Kidney tubule cell (primary cell): ENCODE data around the gene ZSCAN4.

Experiments used
- DNase-seq: peaks from one replicate; pipeline ENCODE4 v3.0.0-alpha.2; 2018; ENCODE audit warnings: low spot score

Gene ZSCAN4, protein sequence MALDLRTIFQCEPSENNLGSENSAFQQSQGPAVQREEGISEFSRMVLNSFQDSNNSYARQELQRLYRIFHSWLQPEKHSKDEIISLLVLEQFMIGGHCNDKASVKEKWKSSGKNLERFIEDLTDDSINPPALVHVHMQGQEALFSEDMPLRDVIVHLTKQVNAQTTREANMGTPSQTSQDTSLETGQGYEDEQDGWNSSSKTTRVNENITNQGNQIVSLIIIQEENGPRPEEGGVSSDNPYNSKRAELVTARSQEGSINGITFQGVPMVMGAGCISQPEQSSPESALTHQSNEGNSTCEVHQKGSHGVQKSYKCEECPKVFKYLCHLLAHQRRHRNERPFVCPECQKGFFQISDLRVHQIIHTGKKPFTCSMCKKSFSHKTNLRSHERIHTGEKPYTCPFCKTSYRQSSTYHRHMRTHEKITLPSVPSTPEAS

DNA sequence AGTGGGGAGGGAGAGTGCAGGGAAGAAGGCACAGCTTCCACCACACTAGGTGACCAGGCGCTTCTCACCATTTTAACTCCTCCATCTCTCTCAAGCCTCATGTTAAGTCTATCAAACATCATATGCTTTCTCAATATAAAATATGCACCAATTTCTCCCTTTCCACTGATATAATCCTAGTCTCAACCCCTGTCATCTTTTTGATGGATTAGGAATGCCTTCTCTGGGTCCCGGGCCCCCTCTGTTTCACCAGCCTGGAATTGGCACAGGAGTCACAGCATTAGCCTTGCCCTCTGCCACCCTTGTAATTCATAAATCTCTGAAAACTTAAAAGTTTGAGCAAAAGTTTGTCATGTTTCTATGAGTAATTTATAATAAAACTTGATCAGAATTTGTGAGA is at the start of gene ZSCAN4:
TSS of gene ZSCAN4 (plus strand) at position 301 of the 400 bp plus-strand sequence. CDS start 7,211 bp downstream, outside the sequence.
- DNase-seq: no peak

DNA sequence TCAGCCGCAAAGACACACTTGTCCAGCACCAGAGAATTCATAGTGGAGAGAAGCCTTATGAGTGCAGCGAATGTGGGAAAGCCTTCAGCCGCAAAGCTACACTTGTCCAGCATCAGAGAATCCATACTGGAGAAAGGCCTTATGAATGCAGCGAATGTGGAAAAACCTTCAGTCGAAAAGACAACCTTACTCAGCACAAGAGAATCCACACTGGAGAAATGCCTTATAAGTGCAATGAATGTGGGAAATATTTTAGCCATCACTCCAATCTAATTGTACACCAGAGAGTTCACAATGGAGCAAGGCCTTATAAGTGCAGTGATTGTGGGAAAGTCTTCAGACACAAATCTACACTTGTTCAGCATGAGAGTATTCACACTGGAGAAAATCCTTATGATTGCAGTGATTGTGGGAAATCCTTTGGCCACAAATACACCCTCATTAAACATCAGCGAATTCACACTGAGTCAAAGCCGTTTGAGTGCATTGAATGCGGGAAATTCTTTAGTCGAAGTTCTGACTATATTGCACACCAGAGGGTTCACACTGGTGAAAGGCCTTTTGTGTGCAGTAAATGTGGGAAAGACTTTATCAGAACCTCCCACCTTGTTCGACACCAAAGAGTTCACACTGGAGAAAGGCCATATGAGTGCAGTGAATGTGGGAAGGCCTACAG is 47.9 kb upstream of the ZSCAN4 start:
- no peak for DNase-seq

DNA sequence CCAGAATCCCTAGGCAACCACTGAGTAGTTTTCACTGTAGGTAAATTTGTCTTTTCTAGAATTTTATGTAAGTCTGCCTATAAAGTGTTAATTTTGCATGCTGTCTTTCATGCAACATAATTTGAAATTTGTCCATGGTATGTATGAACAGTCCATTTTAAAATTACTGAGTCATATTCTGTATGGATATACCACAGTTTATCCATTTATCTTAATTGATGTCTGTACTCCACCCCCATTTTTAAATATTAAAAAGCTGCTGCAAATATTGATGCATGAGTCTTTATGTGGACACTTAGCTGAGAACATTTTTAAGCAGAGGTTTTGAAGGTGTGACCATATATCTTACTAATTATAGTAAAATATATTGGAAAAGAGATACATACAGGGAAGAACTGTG is 45.6 kb upstream of the ZSCAN4 start:
- no peak for DNase-seq

DNA sequence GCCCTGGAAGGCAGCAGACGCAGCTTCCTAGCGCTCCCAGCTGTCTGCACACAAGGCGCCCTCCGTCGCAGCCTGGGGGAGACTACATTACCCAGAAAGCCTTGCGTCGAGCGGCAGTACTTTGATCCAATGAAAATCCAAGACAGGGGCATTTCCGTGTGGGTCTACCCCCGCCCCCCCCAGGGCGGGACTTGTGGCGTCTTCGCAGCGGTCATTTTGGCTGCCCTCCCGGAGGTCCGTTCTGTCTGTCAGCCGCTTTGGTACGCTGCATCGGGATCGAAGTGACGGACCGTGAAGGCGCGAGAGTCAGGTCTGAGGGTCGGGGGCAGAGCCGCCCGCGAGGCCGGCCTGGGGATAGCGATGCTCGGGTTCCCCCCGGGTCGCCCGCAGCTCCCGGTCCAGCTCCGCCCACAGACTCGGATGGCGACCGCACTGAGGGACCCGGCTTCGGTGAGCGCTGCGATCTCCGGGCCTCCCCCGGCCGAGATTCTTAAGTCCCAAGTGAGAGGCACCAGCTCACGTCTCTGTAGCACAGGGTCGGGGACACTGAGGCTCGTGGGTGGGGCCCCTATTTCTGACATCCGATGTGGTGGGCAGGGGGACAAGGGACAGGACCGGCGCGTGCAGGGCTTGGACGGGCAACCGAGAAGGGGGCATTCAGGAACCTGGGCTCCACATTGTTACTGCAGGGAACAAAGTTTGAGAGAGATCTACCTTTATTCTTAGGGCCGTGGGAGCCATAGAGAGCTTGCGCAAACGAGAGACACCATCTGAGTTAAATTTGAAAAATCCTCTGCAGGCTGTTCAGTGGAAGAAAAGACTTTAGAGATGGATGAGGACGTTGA is 35.5 kb upstream of the ZSCAN4 start, which contains the start of gene ZNF211:
TSS of gene ZNF211 (plus strand) at position 182 of the 845 bp plus-strand sequence. CDS start at position 361, 179 bp downstream.
- DNase-seq: peak; percentile 91

DNA sequence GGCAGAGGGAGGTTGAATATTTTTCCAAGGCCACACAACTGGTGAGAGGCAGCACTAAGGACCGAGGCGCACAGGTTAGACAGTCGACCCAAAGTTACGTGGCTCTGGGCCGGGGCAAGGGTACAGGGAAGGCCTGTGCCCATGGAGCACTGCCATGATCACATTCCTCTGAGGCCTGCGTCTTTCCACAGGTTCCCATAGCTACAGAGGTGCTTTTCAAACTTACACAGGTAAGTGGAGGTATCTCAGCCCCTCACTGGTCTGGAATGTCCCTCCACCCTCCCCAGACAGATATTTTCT is 35.0 kb upstream of the ZSCAN4 start:
- peak; percentile 57 for DNase-seq

DNA sequence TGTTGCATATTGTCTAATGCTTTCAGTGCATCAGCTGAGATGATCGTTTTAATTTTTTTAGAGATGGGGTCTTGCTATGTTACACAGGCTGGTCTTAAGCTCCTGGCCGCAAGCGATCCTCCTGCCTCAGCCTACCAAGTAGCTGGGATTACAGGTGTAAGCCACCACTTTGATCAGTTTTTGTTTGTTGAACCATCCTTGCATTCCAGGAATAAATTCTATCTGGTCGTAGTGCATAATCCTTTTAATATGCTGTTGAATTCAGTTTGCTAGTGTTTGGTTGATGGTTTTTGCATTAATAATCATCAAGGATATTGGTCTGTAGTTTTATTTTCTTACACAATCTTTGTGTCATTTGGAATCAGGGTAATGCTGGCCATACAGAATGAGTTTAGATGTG is 31.4 kb upstream of the ZSCAN4 start:
- DNase-seq: no peak

DNA sequence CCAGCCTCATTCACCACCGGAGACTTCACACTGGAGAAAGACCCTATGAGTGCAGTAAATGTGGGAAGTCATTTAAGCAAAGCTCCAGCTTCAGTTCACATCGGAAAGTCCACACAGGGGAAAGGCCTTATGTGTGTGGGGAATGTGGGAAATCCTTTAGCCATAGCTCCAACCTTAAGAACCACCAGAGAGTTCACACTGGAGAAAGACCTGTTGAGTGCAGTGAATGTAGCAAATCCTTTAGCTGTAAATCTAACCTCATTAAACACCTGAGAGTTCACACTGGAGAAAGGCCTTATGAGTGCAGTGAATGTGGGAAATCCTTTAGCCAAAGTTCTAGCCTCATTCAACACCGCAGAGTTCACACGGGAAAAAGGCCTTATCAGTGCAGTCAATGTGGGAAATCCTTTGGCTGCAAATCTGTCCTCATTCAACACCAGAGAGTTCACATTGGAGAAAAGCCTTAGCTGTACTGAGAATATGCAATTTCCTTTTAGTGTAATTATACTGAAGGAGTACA is 27.0 kb upstream of the ZSCAN4 start:
- no peak for DNase-seq

DNA sequence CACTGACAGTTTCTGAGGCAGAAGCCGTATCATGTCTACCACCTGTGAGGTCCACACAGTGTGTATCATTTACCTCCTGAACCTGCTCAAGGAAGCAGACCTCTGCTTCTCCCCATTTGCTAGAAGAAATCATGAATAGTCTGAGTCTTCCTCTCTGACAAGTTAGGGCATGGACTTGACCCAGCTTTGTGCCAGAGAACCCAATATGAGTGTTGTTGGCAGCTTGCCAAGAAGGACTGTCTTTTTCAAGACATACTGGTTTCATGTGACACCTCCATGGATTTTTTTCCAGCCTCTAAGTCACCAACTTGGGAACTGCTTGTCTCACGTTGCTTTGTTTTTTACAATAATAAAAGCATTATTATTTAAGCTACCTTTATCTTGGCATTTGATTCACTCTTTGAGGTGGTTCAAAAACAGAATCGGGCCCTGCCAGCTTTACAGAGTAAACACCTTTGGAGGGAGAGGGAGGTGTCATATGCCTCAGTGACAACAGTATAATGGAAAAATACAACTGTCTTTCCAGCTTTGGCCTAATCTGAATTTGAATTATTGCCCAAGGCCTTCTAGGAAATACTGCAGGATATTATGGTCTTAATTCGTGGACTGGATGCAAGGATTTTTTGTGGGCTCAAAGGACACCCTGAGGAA is 26.2 kb upstream of the ZSCAN4 start:
- DNase-seq: no peak

DNA sequence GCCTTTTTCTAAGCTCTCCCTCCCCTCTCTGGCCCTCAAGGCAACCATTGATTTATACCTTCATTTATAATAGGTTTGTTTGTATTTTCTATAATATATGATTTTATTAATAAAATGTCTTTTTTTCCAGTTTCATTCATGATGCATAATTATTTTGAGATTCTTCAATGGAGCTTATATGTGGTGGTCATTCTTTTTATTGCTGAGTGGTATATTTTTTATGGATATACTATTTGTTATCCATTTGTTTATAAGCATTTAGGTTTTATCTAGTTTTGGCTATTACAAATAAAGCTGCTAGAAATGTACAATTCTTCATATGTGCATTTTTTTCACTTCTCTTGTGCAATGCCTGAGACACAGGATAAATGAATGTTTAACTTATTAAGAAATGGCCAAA is 25.0 kb upstream of the ZSCAN4 start:
- no peak for DNase-seq

DNA sequence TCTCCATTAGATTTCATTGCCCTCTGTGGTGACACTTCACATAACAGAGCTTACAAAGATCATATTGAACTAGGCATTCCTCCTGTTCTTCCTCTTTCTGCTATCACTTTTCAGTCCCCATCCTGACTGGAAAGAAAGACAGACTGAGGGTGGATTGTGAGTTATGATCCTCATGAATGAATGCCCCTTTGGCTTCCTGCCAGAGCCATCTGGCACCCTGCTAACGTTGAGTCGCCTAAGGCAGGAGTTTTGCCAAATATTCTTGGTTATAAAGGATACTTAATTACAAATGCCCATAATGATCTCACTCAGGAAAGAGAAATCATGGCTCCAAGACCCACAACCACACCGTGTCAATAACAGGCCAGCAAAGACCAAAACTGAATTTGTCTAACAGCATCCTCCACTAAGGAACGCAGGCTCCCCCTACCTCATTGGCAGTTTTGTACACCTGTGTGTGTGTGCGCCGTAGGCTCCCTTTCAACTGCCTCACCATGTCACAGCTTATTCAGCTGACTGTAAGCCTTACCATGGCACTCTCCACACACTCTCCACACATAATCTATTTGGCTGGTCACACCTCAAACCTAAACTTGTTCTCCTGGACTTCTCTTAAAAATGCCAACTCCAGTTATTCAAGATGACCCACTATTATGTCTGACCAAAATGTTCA is 20.3 kb upstream of the ZSCAN4 start:
- no peak for DNase-seq

DNA sequence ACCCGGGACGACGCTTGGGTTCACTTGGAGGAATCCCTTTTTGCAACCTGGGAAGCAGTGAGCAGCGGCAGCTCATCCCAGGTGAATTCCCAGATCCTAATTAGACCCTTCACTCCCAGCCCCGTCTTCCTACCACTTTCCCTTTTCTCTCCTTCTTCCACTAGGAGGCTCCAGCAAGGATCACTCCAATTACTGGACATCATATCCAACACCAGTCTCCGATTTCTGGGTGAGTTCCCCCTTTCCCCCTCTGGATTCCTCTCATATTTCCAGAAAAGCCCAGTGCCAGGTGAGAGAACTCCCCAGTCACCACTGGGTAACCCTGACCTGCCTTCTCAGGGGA is 17.1 kb upstream of the ZSCAN4 start:
- DNase-seq: no peak

DNA sequence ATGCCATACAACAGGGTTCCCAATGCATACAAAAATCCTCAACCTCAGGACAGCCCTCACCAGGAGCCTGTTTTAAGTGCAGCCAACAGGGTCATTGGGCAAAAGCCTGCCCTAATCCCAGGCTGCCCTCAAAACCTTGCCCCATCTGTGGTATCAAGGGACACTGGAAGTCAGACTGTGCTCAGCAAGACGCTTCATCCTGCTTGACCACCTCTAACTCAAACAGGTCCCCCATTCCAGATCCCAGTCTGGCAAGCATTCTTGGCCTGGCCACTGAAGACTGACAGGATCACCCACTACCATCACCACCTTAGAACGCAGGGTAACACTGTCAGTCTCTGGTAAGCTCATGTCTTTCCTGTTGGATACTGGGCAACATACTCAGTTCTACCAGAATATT is 15.0 kb upstream of the ZSCAN4 start:
- DNase-seq: no peak

DNA sequence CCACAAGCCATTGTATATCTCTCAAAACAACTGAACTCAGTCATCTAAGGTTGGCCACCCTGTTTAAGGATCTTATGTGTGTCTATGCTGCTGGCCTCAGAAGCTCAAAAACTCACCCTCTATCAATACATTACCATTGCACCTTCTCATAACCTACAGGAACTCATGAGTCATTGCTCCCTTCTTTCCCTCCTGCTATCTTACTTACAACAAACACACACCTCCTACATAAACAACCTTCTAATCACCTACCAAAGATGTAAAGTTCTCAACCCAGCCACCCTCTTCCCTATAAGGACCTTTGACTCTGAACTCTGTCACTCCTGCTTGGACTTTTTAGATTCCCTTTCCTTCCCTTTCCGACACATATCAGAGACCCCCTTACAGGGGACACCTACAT is 13.3 kb upstream of the ZSCAN4 start:
- no peak for DNase-seq

DNA sequence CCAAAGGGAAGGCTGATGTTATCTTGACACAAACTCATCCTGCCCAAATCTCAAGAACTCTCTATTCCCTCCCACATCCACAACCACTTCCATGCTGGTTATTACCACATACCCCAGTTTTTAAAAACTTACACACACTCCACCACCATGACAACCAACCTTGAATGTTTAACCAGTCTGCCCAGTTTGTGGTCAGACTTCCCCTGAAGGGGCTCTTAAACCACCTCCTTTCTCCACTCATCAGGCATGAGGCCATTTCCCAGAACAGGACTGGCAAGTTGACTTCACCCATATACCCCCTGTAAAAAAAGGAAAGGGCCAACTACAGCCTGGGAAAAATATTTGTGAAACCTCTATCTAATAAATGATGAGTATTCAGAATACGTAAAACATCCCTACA is 12.4 kb upstream of the ZSCAN4 start:
- DNase-seq: no peak

DNA sequence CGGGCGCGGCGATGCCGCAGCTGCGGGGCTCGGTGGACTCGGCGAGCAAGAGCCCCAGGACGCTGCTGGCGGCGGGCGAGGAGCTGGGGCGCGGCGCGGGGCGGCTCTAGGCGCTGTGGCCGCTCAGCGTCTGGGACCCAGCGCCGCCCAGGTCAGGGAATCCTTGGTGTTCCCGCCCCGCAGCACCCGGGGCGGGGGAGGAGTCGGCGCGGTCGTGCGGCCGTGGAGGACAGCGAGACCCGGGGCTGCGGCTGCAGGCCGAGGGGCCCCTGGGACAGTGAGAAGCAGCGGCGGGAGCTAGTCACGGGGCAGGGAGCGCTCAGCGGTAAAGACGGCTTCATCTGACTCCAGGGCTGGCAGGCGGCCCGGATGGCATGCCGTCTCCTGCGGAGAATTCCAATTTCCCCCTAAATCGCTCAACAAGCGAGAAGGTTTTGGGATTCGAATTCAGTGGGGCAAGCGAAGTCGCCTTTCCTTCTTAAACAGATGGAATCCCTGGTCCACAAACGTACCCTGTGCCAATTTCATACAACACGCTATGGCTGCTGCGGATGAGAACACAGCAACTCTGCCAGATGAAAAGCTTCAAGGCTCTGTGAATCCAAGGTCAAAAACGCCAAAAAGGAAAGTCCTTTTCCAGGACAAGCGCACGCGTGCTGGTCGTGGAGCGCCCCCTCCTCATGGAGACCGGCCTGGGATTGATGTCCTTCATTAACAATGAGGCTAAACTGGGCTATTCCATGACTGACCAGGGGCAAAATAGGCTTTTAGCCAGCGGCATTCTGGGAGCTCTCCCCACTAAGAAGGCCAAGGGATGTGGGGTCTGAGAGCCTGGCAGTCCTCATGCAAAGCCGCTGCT is 4.2 kb upstream of the ZSCAN4 start:
- peak; percentile 38 for DNase-seq

DNA sequence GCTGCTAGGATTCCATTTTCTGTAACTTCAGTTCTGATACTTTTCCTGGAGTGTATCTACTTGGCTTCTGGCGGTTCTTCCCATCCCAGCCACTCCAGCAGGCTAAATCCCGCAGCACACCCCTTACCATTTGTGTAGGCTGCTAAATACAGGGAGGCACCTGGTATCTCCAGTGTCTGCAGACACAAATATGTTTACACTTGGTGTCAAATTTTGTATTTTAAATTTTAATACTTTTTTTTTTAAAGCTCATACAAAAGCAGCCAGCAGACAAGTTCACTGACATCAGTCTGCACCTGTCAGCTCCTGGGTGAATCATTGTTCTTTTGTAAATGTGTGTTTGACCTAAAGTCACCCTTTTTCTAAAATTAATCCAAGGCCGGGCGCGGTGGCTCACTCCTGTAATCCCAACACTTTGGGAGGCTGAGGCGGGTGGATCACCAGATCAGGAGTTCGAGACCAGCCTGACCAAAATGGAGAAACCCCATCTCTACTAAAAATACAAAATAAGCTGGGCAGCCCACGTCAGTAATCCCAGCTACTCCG is 3.4 kb upstream of the ZSCAN4 start:
- DNase-seq: no peak

DNA sequence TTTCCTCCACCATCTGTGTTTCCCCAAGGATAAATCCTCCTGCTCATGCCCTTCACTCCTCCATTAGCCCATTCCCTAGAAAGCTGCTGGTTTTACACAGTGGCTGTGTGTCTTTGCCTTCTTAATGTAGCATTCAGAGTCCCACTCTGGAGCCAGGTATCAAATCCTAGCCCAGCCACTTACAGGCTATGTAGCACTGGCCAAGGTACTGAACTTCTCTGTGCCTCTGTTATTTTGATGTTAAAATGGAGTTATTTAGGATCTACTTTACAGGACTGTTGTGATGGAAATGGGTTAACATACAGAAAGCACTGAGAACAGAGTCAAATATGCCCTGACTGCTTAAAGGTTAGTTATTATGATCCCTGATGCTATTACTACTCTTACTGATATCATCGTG is 1.5 kb upstream of the ZSCAN4 start:
- no peak for DNase-seq

DNA sequence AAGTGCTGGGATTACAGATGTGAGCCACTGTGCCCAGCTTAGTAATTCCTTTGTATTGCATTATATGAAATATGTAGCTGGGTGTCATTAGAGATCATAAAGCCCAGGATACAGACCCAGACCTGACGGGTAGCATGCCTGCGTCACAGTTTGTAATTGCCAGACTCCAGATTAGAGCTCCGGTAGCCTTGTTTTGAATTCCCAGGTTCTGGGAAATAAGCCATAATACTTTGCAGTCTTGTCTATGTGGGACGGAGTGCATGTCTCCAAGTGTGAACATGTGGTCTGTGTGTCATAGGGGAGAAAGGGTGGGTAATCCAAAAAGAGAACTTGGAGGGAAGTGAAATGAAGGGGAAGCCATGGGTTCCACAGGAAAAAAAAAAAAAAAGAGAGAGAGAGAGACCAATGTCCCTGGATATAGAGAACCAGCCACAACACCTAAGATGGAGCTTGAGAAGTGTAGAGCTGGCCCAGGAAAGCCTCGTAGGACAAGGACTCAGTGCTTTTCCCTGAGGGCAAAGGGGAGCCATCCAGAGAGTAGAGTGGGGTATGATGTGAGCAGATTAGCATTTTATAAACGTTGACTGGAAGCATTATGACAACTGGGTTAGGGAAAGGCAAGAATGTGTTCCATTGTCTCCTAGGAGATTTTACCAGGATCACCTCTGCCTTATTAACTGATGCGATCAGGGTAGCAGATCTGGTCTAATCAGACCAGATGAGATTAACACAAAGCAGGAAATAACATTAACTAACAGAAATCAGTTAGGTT is 2.6 kb downstream of the ZSCAN4 start:
- no peak for DNase-seq

DNA sequence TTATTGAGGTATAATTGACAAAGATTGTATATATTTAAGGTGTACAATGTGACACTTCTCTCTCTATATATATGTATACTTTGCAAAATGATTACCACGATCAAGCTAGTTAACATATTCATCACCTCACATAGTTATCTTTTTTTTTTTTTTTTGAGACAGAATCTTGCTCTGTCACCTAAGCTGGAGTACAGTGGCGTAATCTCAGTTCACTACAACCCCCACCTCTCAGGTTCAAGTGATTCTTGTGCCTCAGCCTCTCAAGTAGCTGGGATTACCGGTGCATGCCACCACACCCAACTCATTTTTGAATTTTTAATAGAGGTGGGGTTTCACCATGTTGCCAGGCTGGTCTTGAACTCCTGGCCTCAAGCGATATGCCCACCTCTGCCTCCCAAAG is 3.7 kb downstream of the ZSCAN4 start:
- no peak for DNase-seq
